ENCODE results near the gene NGEF. TPM values are rescaled to one million over a fixed set of nuclear protein-coding genes. Genes with fewer than 3 reads are reported as not detected.

The NGEF gene
- total and polyA plus RNA-seq, 2 donors (not counting 1 experiment from before 2014, with no cell fraction given): under 0.01 to 0.24 TPM

DNA sequence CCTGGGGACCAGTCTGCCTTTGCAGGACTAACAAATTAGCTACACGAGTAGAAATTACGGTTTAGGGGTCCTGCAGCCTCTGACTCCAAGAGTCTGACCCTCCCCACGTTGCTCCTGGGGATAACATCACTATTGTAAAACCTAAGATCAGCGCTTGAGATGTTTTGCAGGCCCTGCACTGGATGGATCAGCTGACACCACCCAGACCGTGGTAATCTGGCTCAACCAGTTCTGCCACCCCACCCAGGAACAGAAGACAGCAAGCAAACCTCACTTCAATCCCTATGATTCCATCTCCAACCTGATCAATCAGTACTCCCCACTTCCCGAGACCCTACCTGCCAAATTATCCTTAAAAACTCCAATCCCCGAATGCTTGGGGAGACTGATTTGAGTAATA, 31.7 kb downstream of the NGEF start:
- no peak overlapping the region for H3K4me3 ChIP-seq (replicated peaks in 1 of 4; ENCODE audit: control extremely low read depth in 1 of 4, insufficient read depth in 1 of 4, low read depth in 3 of 4, low read length in 4 of 4)
- H3K9me3 ChIP-seq (ENCODE audit: control insufficient read depth, insufficient read depth, low read depth, low read length): no peaks in the 10 kb centered on the region
- H3K27ac ChIP-seq (ENCODE audit: insufficient read depth, low read length): no peak overlapping the region
- no peak overlapping the region for H3K9ac ChIP-seq (ENCODE audit: insufficient read depth, low read length)
- DNase-seq (ENCODE audit: low read depth in 2 of 2): no peak
- H3K27me3 ChIP-seq (ENCODE audit: control insufficient read depth, insufficient read depth, low read length): no peaks in the 10 kb centered on the region
- no peak overlapping the region for H2AFZ ChIP-seq (ENCODE audit: low read length)
- H3K4me1 ChIP-seq (ENCODE audit: control insufficient read depth, extremely low read depth, insufficient read depth, low read length): peaks cover 6% of the 10 kb centered on the region
- no peaks in the 10 kb centered on the region for H3K79me2 ChIP-seq (ENCODE audit: control insufficient read depth, insufficient read depth, low read length)
- H4K20me1 ChIP-seq (ENCODE audit: control insufficient read depth, extremely low read depth, insufficient read depth, low read length): no peaks in the 10 kb centered on the region
- H3K36me3 ChIP-seq (ENCODE audit: control insufficient read depth, insufficient read depth, low read length): no peaks in the 10 kb centered on the region
- no peak for TF ChIP-seq EZH2 (IDR thresholded peaks at IDR 0.05; ENCODE audit: low read length, missing control alignments)
- TF ChIP-seq, protein P1, sequence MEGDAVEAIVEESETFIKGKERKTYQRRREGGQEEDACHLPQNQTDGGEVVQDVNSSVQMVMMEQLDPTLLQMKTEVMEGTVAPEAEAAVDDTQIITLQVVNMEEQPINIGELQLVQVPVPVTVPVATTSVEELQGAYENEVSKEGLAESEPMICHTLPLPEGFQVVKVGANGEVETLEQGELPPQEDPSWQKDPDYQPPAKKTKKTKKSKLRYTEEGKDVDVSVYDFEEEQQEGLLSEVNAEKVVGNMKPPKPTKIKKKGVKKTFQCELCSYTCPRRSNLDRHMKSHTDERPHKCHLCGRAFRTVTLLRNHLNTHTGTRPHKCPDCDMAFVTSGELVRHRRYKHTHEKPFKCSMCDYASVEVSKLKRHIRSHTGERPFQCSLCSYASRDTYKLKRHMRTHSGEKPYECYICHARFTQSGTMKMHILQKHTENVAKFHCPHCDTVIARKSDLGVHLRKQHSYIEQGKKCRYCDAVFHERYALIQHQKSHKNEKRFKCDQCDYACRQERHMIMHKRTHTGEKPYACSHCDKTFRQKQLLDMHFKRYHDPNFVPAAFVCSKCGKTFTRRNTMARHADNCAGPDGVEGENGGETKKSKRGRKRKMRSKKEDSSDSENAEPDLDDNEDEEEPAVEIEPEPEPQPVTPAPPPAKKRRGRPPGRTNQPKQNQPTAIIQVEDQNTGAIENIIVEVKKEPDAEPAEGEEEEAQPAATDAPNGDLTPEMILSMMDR (conservative IDR thresholded peaks at IDR 0.05 in 1 of 2, IDR thresholded peaks at IDR 0.05 in 1 of 2; ENCODE audit: low read depth in 1 of 2, low read length in 2 of 2): no peak
- H3K4me2 ChIP-seq (ENCODE audit: extremely low read depth, insufficient read depth, low read length): no peak overlapping the region

DNA sequence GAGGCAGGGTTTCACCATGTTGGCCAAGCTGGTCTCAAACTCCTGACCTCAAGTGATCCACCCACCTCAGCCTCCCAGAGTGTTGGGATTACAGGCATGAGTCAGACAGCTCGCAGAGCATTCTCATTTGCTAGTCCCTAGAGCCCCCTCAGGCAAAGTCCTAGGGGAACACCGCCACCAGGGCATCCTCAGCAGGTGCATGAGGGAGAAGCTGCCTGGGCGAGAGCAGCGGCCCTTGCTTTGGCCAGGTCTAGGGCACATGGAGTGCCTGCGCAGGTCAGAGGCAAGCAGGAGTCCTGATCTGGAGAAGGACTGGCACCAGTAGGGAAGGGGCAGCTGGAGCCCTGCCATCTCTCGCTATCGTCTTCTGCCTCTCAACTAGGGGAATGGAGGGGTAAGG, 32.4 kb downstream of the NGEF start:
- Histone ChIP-seq H4K20me1 (ENCODE audit: control insufficient read depth, extremely low read depth, insufficient read depth, low read length) (no peaks in the 10 kb centered on the region), H3K4me1 (ENCODE audit: control insufficient read depth, extremely low read depth, insufficient read depth, low read length) (peaks cover 6% of the 10 kb centered on the region), H3K9me3 (ENCODE audit: control insufficient read depth, insufficient read depth, low read depth, low read length) (no peaks in the 10 kb centered on the region), H3K4me2 (ENCODE audit: extremely low read depth, insufficient read depth, low read length) (no peak overlapping the region), H2AFZ (ENCODE audit: low read length) (no peak overlapping the region), H3K4me3 (replicated peaks in 1 of 4; ENCODE audit: control extremely low read depth in 1 of 4, insufficient read depth in 1 of 4, low read depth in 3 of 4, low read length in 4 of 4) (no peak overlapping the region), H3K9ac (ENCODE audit: insufficient read depth, low read length) (no peak overlapping the region), H3K36me3 (ENCODE audit: control insufficient read depth, insufficient read depth, low read length) (no peaks in the 10 kb centered on the region), H3K27ac (ENCODE audit: insufficient read depth, low read length) (no peak overlapping the region), H3K27me3 (ENCODE audit: control insufficient read depth, insufficient read depth, low read length) (no peaks in the 10 kb centered on the region), H3K79me2 (ENCODE audit: control insufficient read depth, insufficient read depth, low read length) (no peaks in the 10 kb centered on the region)
- TF ChIP-seq, protein P1 (conservative IDR thresholded peaks at IDR 0.05 in 1 of 2, IDR thresholded peaks at IDR 0.05 in 1 of 2; ENCODE audit: low read depth in 1 of 2, low read length in 2 of 2): no peak
- TF ChIP-seq EZH2 (IDR thresholded peaks at IDR 0.05; ENCODE audit: low read length, missing control alignments): no peak
- peak in 1 of 2 donors; percentile 26 for DNase-seq (ENCODE audit: low read depth in 2 of 2)

GRCh38 chr2:232979871-232980461, 33.1 kb downstream of the NGEF start:
- Histone ChIP-seq H3K27ac (ENCODE audit: insufficient read depth, low read length) (no peak overlapping the region), H3K36me3 (ENCODE audit: control insufficient read depth, insufficient read depth, low read length) (no peaks in the 10 kb centered on the region), H4K20me1 (ENCODE audit: control insufficient read depth, extremely low read depth, insufficient read depth, low read length) (no peaks in the 10 kb centered on the region), H3K4me1 (ENCODE audit: control insufficient read depth, extremely low read depth, insufficient read depth, low read length) (peaks cover 6% of the 10 kb centered on the region), H3K9ac (ENCODE audit: insufficient read depth, low read length) (no peak overlapping the region), H3K9me3 (ENCODE audit: control insufficient read depth, insufficient read depth, low read depth, low read length) (no peaks in the 10 kb centered on the region), H3K27me3 (ENCODE audit: control insufficient read depth, insufficient read depth, low read length) (peaks cover 4% of the 10 kb centered on the region), H3K79me2 (ENCODE audit: control insufficient read depth, insufficient read depth, low read length) (no peaks in the 10 kb centered on the region), H3K4me2 (ENCODE audit: extremely low read depth, insufficient read depth, low read length) (peak overlapping the region; percentile 35), H2AFZ (ENCODE audit: low read length) (no peak overlapping the region), H3K4me3 (replicated peaks in 1 of 4; ENCODE audit: control extremely low read depth in 1 of 4, insufficient read depth in 1 of 4, low read depth in 3 of 4, low read length in 4 of 4) (no peak overlapping the region)
- DNase-seq (ENCODE audit: low read depth in 2 of 2): peak; percentile 50 to 83
- TF ChIP-seq, protein P1 (conservative IDR thresholded peaks at IDR 0.05 in 1 of 2, IDR thresholded peaks at IDR 0.05 in 1 of 2; ENCODE audit: low read depth in 1 of 2, low read length in 2 of 2): peak in 1 of 2 donors; percentile 29
- no peak for TF ChIP-seq EZH2 (IDR thresholded peaks at IDR 0.05; ENCODE audit: low read length, missing control alignments)

Measured in fibroblast of lung (primary cell).